HG02623 (cell line): Measurements from ENCODE around the gene WBP11.
A peak's percentile ranks its signal among the peaks of the same experiment; 100 is the strongest.

Experiments
- ATAC-seq: cut with Tn5 transposase; IDR thresholded peaks from one replicate; pipeline ENCODE4 v1.9.1; 2021; ENCODE audit warnings: moderate library complexity; ENCODE audit not compliant: unreplicated experiment

WBP11 gene

GRCh38 chr12:14825256-14825655 is 22.0 kb upstream of the WBP11 start:
- no peak for ATAC-seq

DNA sequence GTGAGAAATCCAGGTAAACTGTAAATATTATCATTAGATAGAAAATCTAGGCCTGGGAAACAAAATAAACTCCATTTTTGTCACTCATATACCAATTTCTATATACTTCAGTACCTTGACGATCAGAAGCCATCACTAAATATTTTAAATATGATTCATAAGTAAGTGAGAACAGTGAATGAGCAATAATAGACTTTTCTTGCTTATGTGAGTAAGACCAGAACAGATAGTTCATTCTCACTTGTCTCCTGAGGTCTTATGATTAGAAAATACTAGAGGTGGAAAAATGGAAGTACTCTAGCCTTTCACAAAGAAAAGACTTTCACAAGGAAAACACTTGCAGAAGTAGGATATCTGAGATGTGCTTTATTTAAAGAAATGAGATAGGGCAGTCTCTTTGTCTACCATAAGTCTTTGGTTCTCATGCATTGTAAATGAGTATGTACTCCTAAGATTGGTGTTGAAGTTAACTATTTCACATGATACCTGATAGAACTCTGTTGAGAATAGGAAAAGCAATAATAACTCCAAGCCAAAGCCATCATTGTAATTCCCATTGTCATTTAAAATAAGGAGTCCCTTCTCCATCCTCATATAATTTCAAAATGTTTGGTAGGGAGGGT is 20.8 kb upstream of the WBP11 start:
- no peak for ATAC-seq

DNA sequence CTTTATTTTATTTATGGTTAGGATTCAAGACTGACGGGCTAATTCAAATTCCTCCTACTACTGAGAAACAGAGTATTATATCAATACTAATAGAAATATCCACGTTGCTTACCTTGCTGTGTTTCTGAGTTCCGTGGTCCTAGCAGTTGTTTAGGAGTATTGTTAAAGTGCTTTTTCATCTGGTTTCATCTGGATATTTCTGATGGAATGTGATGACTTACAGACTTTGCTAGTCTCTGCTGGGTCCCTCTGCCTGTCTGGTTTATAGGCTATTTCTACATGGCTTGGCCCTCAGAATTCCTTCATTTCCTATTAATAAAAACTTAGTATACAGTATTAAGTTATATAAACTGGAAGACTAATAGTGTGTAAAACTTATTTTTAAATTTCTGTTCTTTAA is 10.7 kb upstream of the WBP11 start, which contains the start of gene SMCO3:
TSS of gene SMCO3 (minus strand) at position 169 of the 400 bp plus-strand sequence. CDS start 7,502 bp downstream, outside the sequence.
- ATAC-seq: no peak

- no peak for ATAC-seq
Measured at GRCh38 chr12:14811486-14811885, 8.2 kb upstream of the WBP11 start.

GRCh38 chr12:14810953-14811483 is 7.7 kb upstream of the WBP11 start:
- ATAC-seq: no peak

DNA sequence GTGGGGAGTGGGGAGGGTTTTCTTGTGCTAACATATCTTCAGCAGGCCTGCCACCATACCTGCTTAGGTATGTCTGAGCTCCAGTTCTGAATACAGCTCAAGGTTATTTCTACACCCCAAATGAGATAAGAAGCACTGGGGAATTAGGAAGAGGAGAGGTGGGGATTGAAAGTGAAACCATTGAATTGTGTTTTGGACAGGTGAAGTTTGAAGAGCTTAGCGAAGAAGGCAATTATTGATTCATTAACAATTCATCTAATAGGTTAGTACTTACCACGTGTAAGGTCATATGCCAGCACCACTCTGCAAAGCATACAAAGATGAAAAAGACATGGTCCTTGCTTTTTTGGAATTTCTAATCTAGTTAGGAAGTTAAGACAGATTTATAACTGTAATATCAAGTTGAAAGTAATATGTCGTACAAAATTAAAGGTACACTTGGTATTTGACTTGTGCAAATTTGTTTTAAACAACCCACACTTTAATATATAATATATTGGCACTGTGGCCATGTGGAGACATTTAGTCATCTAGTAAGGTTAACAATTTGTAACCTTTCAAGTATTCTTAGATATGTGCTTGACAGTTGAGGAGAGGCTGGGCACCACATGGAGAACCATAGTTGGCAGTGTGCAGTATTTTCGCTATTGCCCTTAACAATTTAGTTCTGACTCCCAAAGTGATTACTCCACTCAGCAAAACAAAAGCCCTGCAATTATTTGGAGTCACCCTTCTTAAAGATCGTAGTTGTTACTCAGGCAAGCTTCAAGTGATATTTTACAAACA is 7.1 kb upstream of the WBP11 start:
- no peak for ATAC-seq

- ATAC-seq: peak; percentile 10
Measured at GRCh38 chr12:14803830-14804160, 517 bp upstream of the WBP11 start.

DNA sequence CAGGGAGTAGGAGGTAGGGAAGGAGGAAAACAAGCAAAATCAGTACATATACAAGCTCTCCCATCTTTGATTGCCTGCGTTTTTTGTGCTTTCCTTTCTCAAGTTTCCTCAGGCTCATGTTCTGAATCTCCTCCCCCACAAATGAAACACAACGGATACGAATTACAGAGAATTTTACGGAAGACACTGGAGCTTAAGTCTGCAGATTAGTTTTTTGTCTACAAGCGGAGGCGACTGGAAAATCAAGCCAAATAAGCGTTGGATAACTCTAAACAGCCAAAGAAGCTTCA is 612 bp downstream of the WBP11 start:
- ATAC-seq: no peak

DNA sequence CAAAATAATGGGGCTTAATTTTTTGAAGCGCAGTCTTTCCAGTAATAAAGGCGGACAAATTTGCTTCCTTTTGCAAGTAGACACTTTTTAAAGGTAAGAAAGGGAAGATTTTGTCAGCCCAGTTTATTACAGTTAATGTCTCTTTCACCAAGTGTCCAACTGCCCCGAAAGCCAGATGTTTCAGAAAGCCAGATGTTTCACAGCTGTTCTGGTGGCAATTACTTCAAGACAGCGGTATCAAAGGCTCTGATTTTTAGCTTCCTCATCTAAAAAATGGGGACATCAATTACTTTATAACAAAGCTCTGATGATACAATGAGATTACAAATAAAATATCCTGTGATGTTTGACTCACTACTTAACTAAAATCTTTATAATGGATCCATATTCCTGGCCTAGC is 1.0 kb downstream of the WBP11 start:
- ATAC-seq: no peak

DNA sequence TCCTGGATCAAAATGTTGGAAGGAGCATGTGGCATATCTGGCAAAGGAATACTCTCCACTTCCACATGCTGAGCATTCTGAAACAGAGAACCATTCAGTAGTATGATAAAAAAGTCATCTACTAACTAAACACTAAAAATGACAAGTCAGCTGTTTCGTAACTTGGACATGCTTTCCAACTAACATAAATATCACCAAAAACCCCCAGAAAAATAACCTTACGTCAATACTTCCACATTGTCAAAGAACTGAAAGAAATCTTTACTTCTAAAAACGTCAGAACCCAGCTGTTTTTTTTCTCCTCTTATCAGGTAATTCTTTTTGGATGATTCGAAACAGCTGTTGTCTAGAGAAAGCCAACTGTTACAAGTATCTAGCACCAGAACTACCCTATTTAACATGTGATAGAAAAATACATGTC is 8.2 kb downstream of the WBP11 start:
- ATAC-seq: no peak

DNA sequence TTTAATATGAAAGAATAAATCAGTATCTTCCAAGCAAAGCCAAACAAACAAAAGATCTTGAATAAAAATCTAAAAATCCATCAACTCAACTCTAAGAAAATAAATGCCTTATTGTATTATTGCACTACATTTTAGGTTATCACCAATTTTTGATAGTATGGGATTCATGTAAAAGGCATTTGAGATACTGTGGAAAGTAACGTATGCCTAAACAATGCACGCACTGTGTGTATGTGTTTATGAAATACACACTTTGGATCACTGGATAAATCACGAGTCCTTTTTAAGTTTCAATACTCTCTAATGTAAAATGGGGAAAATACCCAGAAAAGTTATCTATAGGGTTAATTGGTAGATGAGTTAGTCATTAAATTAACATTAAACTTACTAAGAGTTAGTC is 17.7 kb downstream of the WBP11 start:
- ATAC-seq: no peak

DNA sequence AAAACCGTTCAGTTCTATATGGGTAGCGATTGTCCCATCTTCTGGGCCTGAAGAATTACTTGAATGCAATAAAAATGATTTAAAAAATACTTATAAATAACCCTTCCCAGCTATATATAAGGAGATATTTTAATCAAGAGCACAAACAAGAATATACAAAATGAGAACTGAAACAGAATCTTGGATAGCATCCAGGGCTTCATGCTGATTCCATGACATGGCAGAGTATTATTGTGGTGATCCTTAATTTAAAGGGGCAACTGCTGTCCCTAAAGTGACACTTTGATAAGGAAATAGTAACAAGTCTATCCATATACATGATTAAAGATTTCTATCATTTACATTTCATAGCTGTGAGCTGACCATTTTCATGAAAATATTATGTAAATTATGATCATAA is 18.8 kb downstream of the WBP11 start:
- no peak for ATAC-seq

GRCh38 chr12:14782756-14783155 is 20.5 kb downstream of the WBP11 start:
- no peak for ATAC-seq

DNA sequence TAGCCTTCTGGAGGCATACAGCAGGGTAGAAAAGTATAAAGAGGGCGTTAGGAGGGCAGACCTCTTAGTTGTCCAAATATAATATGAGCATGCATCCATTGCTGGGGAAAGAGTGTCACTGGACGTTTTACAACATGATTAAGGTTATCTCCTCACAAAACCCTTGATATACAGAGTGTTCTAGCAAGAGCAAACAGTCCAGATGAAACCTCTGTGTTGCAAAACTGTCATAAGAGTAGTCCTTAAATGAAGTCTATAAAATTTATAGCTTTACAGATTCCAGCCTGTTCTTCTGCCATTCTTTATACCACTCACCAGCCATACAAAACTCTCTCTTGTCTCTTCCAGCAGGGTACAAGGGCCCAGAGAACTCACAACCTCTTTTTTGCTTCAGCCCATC is 21.7 kb downstream of the WBP11 start:
- ATAC-seq: no peak

DNA sequence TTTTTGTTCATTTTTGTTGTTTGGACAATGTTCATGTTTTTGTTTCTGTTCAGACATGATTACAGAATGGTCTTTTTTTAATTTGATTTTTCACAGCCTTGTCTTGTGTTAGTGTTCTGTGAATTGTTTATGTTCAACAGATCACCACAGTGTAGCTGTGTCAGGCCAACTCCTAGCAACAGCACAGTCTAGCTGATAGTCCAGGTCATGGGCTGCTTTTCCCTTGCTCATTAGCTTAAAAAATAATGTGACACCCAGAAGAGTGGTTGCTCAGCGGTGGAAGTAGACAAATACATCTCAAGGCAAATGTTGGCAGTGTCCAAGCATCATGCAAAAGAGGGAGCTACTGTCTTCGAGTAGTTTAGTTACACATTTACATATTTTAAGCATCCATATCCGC is 22.4 kb downstream of the WBP11 start:
- ATAC-seq: no peak

- no peak for ATAC-seq
Measured at GRCh38 chr12:14779834-14780233, 23.4 kb downstream of the WBP11 start.

- no peak for ATAC-seq
Measured at GRCh38 chr12:14777271-14777670, 26.0 kb downstream of the WBP11 start.

- ATAC-seq: no peak
Measured at GRCh38 chr12:14776236-14776961, 26.9 kb downstream of the WBP11 start.

GRCh38 chr12:14775636-14775980 is 27.7 kb downstream of the WBP11 start:
- ATAC-seq: no peak

DNA sequence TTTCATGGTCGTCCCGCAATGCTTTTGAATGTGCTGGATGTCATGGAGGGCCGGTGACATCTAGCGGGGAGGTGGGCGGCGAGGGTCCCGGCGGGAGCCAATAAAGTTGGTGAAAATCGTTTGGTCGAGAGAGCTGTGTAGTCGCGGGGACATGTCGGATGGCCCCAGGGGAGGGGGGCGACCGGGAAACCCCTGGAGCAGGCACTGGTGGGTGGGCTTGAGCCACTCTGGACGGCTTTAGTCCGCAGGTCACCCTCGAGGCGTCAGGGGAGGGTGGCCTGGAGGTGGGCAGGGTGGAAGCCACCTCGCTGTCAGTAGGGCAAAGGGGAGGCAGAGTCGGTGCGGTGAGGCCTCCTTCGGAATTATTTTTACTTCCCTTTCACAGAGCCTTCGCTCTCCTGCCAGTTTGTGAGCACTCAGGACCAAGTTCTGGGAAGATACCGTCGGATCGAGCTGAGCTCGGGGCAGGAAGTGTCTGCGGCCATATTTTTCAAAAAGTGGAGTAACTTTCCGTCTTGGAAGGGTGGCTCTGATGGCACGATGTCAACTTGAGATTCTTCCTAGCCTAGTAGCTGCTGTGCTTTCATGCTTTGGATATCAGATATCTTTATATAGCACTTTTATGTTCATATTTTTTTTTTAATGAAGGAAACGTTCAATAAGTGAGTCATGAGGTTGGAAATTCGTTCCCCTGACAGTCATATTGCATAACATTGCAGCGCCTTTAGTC is 28.2 kb downstream of the WBP11 start:
- ATAC-seq: no peak
